Stimulated activated CD4-positive, alpha-beta T cell treated with anti-CD3 and anti-CD28 coated beads, Interleukin-2, amount 100 ng/mL, for 4 hours (primary cell): Measurements from ENCODE around the gene SCFD1.
"Not testable (repeated sequence)": the region's sequence is repeated elsewhere in the genome, so short reads cannot be mapped to it uniquely, and the experiment has no call there.

Experiments used
- DNase-seq: peaks from one replicate; pipeline ENCODE4 v3.0.0-alpha.2; 2020; ENCODE audit warnings: low read depth

Gene SCFD1

GRCh38 chr14:30621940-30622830 is at the start of gene SCFD1:
Gene SCFD1 (plus strand): TSS chr14:30622319. CDS start chr14:30622339, 20 bp downstream.
- peak; percentile 89 for DNase-seq

GRCh38 chr14:30572771-30573170 is 49.3 kb upstream of the SCFD1 start:
- DNase-seq, result no peak

DNA sequence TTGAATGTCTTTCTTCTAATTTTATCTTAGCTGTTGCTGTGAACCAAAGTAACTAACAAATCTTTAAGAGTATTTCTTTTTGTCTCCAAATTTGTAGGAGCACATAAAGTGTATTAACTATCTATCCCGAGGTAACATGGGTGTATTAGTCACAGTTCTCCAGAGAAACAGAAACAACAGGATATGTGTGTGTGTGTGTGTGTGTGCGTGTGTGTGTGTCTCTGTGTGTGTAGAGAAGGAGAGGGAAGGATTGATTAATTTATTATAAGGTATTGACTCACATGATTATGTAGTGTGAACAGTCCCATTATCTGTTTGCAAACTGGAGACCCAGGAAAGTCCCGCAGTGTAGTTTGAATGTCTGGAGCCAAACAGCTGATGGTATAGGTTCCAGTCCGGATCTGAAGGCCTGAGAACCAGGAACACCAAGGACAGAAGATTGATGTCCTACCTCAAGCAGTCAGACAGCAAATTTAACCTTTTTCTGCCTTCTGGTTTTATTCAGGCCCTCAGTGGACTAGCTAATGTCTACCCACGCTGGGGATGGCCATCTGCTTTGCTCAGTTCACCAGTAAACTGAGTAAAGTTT is 48.8 kb upstream of the SCFD1 start:
- DNase-seq, result no peak

- no peak for DNase-seq
Observed at GRCh38 chr14:30573966-30574365, 48.2 kb upstream of the SCFD1 start.

DNA sequence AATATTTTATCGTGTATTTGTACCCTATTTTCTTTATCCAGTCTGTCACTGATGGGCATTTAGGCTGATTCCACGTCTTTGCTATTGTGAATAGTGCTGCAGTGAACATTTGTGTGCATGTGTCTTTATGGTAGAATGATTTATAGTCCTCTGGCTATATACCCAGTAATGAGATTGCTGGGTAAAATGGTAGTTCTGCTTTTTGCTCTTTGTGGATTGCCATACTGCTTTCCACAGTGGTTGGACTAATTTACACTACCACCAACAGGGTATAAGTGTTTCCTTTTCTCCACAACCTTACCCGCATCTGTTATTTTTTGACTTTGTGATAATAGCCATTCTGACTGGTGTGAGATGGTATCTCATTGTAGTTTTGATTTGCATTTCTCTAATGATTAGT is 47.3 kb upstream of the SCFD1 start:
- DNase-seq, result not testable (repeated sequence)

- DNase-seq, result not testable (repeated sequence)
Observed at GRCh38 chr14:30576333-30576732, 45.8 kb upstream of the SCFD1 start.

DNA sequence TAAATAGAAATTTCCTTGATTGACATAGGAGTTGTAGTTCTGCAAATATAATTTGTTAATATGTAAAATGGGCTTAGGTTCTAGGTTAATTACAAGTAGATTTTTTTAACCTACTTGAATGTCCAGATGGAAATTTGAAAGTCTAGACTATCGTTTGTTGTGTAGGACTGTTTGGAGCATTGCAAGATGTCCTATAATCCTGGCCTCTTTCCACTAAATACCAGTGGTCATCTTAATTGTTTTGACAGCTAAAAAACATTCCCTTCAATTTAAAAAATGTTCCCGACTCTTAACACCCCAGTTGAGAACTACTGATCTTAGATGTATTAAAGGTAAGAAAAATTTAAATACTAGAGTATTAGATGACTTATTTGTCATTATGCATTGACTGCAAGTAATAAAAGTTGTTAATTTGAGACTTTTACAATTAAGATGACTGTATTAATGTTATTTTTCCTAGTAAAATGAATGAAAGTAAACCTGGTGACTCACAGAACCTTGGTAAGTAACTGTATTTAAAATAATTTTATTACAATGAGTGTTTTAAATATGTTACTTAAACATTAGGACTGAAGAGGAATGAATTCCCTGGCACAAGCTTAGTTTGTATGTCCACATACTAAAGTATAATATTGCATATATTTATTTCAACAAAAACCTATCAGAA is 41.4 kb upstream of the SCFD1 start:
- no peak for DNase-seq

DNA sequence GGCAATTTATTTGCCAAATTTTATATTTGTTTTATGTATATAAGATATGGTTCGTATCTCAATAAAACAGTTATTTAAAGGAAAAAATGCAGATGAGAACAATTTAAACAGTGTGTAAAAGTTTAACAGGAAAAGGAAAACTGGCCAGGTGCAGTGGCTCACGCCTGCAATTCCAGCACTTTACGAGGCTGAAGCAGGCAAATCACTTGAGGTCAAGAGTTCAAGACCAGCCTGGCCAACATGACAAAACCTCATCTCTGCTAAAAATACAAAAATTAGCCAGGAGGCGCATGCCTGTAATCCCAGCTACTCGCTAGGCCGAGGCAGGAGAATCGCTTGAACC is 40.9 kb upstream of the SCFD1 start:
- no peak for DNase-seq

GRCh38 chr14:30582376-30582775 is 39.7 kb upstream of the SCFD1 start:
- DNase-seq, result no peak

DNA sequence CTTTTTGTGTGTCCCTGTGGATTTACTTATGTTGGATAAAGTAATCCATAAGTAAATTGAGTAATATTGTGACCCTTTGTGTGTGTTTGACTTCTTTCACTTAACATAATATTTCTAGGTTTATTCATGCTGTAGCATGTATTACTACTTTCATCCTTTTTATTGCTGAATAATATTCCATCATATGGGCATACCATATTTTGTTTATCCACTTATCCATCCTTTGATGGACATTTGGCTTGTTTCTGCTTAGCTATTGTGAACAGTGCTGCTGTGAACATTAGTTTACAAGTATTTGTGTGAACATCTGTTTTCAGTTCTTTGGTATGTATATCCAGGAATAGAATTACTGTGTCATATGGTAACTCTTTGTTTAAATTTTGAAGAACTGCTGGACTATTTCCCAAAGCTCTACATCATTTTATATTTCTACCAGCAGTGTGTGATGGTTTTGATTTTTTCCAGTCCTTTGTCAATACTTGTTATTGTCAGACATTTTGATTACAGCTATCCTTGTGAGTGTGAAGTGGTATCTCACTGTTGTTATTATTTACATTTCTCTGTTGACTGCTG is 38.0 kb upstream of the SCFD1 start:
- no peak for DNase-seq

DNA sequence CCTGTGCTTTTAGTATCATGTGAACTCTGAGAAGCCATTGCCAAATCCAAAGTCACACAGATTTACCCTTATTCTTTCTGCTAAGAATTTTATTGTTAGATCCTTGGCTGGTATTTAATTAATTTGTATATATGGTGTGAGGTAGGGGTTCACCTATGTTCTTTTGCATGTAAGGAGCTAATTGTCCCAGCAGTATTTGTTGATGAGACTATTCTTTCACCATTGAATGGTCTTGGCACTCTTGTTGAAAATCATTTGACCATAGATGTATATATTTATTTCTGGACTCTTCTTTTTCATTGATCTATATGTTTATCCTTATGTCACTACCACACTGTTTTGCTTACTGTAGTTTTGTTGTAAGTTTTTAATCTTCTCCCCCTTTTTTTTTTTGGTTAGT is 36.9 kb upstream of the SCFD1 start:
- no peak for DNase-seq

GRCh38 chr14:30587141-30587540 is 35.0 kb upstream of the SCFD1 start:
- DNase-seq, result no peak

DNA sequence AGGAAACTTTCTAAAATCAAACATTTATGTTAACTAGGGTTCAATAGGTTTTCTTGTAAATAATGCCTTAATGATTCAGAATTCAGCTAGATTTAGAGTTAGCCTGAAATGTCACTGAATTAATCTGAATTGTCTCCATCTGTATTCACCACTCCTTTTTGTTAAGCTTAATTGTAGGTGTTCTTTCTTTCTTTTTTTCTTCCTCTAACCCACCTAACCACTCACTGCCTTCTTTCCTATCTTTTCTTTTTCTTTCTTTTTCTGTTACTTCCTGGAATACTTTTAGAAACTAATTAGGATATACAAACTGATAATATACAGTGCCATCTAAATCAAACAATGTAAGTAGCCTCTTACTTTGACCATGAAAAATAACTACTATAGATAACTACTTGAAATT is 33.2 kb upstream of the SCFD1 start:
- DNase-seq, result no peak

DNA sequence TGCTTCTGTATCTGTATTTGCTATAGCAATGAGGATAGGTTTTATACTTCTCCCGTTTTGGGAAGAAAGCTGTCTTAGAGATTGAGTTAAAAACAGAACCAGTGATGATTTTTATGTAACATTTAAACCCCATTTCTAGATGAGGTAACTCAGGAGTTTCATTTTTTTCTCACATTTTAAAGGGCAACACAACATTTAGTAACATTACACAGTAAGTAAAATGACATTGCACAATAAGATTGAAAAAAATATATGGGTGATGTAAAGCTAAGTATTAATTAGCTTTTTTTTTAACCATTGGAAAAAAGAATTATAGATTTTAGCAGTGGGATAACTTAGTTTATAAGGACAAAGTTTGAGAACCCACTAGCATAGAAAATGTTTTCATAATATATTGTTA is 25.2 kb upstream of the SCFD1 start:
- DNase-seq, result no peak

DNA sequence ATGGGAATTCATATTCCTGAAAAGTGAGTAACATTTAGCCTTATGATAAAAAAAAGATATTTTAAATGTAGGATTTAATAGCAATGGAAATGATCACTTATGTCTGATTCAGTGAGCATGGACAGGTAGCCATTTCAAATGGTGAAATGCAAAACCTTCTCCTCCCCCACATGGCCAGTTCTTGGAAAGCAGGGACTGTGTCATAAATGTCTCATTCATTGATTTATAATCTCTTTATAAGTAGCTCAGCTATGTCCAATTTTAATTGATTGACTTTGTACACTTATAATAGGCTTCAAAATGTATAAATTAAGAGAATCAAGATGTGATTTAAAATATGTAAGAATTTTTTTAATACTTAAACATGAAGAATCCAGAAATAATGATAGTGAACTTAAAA is 24.6 kb upstream of the SCFD1 start:
- no peak for DNase-seq

GRCh38 chr14:30600922-30601918 is 20.9 kb upstream of the SCFD1 start:
- DNase-seq, result no peak

DNA sequence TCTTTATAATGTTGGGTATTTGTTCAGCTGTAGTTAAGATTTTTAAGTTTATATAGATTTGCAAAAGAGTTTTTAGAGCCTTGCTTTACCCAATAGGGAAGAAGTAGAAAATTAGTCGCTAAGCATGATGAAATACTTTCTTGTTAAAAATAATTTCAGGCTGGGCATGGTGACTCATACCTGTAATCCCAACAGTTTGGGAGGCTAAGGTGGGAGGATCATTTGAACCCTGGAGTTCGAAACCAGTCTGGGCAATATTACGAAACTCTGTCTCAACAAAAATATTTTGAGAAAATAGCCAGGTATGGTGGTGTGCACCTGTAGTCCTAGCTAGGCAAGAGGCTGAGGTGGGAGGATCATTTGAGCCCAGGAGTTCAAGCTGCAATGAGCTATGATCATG is 18.7 kb upstream of the SCFD1 start:
- no peak for DNase-seq

DNA sequence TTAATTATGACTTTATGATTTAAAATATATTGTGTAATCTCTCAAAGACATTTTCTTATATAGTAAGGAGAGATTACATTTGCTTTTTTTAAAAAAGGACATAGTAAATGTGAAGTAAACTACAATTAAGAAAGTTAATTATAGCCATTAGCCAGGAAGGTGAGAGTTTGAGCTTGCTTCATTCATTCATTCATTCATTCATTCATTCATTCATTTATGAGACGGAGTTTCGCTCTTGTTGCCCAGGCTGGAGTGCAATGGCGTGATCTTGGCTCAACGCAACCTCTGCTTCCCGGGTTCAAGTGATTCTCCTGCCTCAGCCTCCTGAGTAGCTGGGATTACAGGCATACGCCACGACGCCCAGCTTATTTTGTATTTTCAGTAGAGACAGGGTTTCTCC is 17.4 kb upstream of the SCFD1 start:
- DNase-seq, result not testable (repeated sequence)

GRCh38 chr14:30607156-30607780 is 14.9 kb upstream of the SCFD1 start:
- no peak for DNase-seq

GRCh38 chr14:30608533-30609006 is 13.5 kb upstream of the SCFD1 start:
- no peak for DNase-seq

GRCh38 chr14:30610787-30611343 is 11.3 kb upstream of the SCFD1 start:
- DNase-seq, result no peak
